ENCODE data around the gene ARL8B.
"Not testable (repeated sequence)": the region's sequence is repeated elsewhere in the genome, so short reads cannot be mapped to it uniquely, and the experiment has no call there.

The ARL8B gene

GRCh38 chr3:5122030-5122740 is at the start of gene ARL8B:
ARL8B (plus strand) TSS chr3:5122292; CDS start chr3:5122466, 174 bp downstream.
- peak; percentile 96 for DNase-seq

- DNase-seq: no peak
Measured at GRCh38 chr3:5073374-5074085, 48.6 kb upstream of the ARL8B start.

GRCh38 chr3:5078151-5078550 is 43.9 kb upstream of the ARL8B start:
- no peak for DNase-seq

- no peak for DNase-seq
Measured at GRCh38 chr3:5079761-5080160, 42.3 kb upstream of the ARL8B start.

- DNase-seq: no peak
Measured at GRCh38 chr3:5080779-5081550, 41.1 kb upstream of the ARL8B start.

DNA sequence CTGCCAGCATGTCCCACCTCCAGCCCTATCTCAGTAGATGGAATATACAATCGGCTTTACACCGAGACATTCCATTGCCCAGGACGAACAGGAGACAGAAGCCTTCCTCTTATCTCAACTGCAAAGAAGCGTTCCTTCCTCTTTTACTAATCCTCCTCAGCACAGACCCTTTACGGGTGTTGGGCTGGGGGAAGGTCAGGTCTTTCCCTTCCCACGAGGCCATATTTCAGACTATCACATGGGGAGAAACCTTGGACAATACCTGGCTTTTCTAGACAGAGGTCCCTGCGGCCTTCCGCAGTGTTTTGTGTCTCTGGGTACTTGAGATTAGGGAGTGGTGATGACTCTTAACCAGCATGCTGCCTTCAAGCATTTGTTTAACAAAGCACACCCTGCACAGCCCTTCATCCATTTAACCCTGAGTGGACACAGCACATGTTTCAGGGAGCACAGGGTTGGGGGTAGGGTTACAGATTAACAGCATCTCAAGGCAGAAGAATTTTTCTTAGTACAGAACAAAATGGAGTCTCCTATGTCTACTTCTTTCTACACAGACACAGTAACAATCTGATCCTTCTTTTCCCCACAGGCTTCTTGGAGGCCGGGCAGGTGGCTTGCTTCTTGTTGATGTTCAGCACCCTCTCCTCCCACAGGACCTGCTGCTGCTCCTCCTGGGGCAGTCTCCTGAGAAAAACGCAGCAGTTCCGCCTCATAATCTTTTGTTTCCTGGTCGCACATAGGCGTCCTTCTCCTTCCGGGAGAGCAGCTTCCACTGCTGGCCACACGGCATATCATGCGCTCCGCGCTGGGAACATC is 39.9 kb upstream of the ARL8B start:
- DNase-seq: not testable (repeated sequence)

DNA sequence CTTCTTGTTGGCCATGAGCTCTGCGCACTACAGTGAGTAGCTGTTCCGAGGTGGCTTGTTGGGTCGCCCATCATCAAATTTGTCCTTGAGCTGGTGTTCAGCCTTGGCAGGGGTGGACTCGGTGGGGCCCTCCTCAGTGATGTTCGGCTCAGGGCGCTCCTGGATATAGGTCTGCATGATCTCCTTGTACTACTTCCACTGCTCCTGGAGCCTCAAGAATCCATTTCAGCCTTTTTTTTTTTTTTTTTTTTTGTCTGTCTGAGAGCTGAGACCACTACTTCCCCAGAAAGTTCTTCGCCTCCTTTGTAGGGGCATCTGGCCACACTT is 39.3 kb upstream of the ARL8B start:
- no peak for DNase-seq

- no peak for DNase-seq
Measured at GRCh38 chr3:5084224-5084623, 37.9 kb upstream of the ARL8B start.

GRCh38 chr3:5086708-5087107 is 35.4 kb upstream of the ARL8B start:
- no peak for DNase-seq

DNA sequence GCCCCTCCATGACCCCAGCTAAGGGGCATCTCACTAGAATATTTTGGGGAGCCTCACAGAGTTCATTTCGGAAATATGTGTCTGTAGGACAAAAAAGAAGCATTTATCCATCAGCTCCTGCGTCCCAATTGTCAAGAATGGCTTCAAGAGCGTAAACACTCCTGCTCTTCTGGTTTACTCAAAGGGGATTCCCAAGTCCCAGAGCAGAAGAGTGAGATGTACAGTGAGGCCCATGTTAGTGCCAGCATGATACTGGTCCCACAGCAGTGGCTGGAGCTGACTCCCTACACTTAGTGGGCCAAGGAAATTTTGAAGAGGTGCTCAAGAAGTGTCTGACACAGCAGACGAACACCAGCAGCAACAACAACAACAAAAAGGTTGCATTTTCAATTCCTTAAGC is 34.9 kb upstream of the ARL8B start:
- DNase-seq: no peak

GRCh38 chr3:5090197-5090596 is 31.9 kb upstream of the ARL8B start:
- no peak for DNase-seq

GRCh38 chr3:5092018-5092417 is 30.1 kb upstream of the ARL8B start:
- no peak for DNase-seq

- no peak for DNase-seq
Measured at GRCh38 chr3:5093731-5094130, 28.4 kb upstream of the ARL8B start.

GRCh38 chr3:5095886-5096285 is 26.2 kb upstream of the ARL8B start:
- DNase-seq: no peak

- DNase-seq: no peak
Measured at GRCh38 chr3:5096336-5097008, 25.6 kb upstream of the ARL8B start.

DNA sequence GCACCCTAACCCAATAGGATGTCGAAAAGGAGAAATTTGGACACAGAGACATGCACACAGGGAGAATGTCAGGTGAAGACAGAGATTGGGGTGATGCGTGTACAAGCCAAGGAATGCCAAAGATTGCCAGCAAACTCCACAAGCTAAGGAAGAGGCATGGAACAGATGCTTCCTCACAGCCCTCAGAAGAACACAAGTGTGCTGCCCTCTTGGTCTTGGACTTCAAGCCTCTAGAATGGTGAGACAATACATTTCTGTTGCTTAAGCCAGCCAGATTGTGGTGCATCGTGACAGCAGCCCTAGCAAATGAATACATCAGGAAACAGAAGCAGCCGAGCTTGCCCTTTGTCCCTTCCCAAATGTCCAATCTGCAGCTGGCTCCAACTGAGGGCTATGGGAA is 23.7 kb upstream of the ARL8B start:
- DNase-seq: no peak

DNA sequence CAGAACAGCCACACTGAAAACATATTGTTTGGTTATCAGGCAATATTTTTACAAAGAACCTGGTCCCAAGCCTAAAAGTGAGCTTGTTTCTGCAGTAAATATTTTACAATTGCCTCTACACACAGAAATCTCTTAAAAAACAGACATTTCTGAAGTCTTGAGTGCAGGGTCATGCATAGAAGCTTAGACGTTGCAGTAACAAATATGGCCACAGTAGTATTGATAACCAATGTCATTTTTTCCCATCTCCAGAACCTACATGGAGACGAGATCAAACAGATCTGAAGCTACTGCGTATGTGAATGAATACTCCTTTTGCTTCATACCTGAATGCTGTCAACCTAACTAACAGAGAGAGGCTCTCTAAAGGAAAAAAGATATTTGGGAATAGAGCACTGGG is 19.6 kb upstream of the ARL8B start:
- no peak for DNase-seq

DNA sequence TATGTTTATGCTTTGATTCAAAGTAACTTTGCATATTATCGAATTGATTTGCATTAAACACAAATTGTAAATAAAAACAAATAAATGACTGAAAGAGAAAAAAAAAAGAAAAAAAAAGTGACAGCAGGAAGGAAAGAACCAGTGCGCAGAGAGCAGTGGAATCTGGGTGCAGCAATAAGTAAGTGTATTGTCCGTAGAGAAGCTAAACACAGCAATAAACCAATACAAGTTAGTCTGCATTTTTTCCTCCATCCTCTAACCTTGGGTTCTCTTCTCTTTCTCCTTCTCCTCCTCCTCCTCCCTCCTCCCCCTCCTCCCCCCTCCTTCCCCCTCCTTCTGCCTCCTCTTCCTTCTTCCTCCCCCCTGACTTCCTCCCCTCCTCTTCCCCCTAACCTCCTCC is 18.3 kb upstream of the ARL8B start:
- no peak for DNase-seq

DNA sequence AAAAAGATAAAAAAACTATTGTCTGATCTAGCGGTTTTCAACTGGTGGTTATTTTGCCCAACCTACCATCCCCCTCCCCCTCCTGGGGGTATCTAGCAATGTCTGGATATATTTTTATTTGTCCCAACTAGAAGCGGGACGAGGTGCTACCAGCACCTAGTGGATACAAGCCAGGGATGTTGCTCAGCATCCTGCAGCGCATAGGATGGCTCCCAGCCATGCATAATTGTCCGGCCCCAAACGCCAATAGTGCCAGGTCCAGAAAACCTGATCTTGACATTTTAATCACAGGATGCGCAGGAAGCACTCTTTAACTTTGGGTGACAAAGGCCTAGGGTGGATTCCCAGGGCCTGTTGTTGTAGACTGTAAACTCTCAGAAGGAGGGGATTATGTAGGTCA is 17.0 kb upstream of the ARL8B start:
- DNase-seq: no peak

DNA sequence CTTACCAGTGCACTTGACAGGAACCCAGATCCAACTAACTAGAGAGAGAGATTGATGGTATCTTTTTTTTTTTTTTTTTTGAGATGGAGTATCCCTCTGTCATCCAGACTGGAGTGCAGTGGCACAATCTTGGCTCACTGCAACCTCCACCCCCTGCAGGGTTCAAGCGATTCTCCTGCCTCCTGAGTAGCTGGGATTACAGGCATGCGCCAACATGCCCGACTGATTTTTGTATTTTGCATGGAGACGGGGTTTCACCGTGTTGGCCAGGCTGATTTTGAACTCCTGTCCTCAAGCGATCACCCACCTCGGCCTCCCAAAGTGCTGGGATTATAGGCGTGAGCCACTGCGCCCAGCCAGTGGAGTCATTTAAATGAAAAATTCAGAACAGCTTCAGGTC is 15.7 kb upstream of the ARL8B start:
- not testable (repeated sequence) for DNase-seq

DNA sequence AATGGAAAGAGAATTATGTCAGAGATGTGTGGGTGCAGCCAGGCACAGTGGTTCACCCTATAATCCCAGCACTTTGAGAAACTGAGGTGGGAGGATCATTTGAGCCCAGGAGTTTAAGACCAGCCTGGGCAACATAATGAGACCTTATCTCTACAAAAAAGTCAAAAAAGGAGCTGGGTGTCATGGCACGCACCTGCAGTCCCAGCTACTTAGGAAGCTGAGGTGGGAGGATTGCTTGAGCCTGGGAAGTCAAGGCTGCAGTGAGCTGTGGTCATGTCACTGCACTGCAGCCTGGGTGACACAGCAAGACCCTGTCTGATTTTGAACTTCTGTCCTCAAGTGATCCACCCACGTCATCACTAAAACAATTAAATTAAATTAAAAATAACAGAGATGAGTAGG is 15.2 kb upstream of the ARL8B start:
- not testable (repeated sequence) for DNase-seq

- no peak for DNase-seq
Measured at GRCh38 chr3:5110337-5110736, 11.8 kb upstream of the ARL8B start.

GRCh38 chr3:5112043-5112442 is 10.0 kb upstream of the ARL8B start:
- DNase-seq: no peak
